Cardiac ventricle fibroblast (primary cell): ENCODE data around the gene MTG2. TPM values are rescaled to one million over a fixed set of nuclear protein-coding genes. Genes with fewer than 3 reads are reported as not detected.

Source experiments
- total RNA-seq: library from RNA; depleted of rRNA; stranded (reverse); fragments of >200 nt; gene quantifications from 2 replicates; pipeline ENCODE4 v1.2.3, GENCODE V29; 2015

MTG2 gene, protein sequence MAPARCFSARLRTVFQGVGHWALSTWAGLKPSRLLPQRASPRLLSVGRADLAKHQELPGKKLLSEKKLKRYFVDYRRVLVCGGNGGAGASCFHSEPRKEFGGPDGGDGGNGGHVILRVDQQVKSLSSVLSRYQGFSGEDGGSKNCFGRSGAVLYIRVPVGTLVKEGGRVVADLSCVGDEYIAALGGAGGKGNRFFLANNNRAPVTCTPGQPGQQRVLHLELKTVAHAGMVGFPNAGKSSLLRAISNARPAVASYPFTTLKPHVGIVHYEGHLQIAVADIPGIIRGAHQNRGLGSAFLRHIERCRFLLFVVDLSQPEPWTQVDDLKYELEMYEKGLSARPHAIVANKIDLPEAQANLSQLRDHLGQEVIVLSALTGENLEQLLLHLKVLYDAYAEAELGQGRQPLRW
- total RNA-seq: 15.7 and 18.7 TPM in 2 replicates

GRCh38 chr20:62182469-62183425 is at the start of gene MTG2:
MTG2 (plus strand) TSS chr20:62183028; CDS start chr20:62193421, 10,393 bp downstream.

GRCh38 chr20:62143081-62143956 is 39.5 kb upstream of the MTG2 start, which contains the start of the genes PSMA7 and SS18L1:
PSMA7 (minus strand) TSS chr20:62143394; CDS start chr20:62143303, 91 bp downstream.
SS18L1 (plus strand) TSS chr20:62143769; CDS start chr20:62143821, 52 bp downstream.

DNA sequence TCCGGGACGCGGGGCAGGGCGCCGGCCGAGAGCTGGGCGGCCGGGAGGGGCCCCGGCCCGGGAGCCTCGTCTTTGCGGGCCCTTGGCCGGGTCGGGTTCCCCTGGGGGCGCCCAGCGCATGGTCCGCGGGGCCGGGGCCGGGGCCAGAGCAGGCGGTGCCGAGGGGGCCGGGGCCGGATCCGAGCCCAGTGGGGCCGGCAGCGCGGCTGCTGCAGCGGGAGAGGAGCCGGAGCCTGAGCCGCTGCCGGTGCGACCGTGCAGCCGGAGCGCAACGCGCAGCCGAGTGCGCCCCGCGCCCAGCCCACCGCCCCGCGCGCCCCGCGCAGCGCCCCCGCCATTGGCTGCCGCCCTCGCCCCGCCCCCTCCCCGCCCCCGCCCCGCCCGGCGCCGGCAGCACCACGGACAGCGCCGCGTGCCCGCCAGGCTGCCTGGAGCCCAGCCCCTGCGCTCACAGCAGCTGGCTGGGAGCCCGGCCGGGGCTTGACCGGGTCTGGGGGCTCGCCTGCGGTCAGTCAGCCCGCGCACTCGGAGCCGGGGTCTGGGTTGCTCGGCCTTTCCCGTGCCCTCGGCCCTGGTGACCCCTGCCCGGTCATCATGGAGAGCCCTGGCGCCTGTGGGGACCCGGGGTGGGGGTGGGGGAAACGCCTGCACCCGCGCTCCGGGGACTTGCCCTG is 37.3 kb downstream of the MTG2 start, which contains the start of gene HRH3:
Gene HRH3, minus strand, starts transcription at position 287 of the 674 bp plus-strand sequence. CDS start 308 bp downstream, outside the sequence.

GRCh38 chr20:62237801-62238568 is 55.2 kb downstream of the MTG2 start, which contains the start of gene OSBPL2:
OSBPL2 (plus strand) TSS chr20:62238521; CDS start chr20:62256185, 17,664 bp downstream.

Other genes starting within 250 kb of the MTG2 start
- gene TAF4, start 117.1 kb upstream of the MTG2 start, total RNA-seq: 7.1 and 17.7 TPM in 2 replicates
- 21.9 and 24.3 TPM in 2 replicates for gene LSM14B, start 60.6 kb upstream of the MTG2 start, total RNA-seq
- 245 and 254 TPM in 2 replicates for gene PSMA7, start 39.6 kb upstream of the MTG2 start, total RNA-seq
- gene SS18L1, start 39.3 kb upstream of the MTG2 start, total RNA-seq: 3.6 and 9.2 TPM in 2 replicates
- not detected in 2 replicates for gene HRH3, start 37.2 kb downstream of the MTG2 start, total RNA-seq
- gene OSBPL2, start 55.5 kb downstream of the MTG2 start, total RNA-seq: 16.1 and 17.8 TPM in 2 replicates
- 83.4 and 101 TPM in 2 replicates for gene ADRM1, start 120.0 kb downstream of the MTG2 start, total RNA-seq
- 40.0 and 48.2 TPM in 2 replicates for gene LAMA5, start 184.3 kb downstream of the MTG2 start, total RNA-seq
- 1,397 and 2,524 TPM in 2 replicates for gene RPS21, start 204.1 kb downstream of the MTG2 start, total RNA-seq
- gene CABLES2, start 224.3 kb downstream of the MTG2 start, total RNA-seq: 3.6 TPM in 2 replicates
- not detected in 2 replicates for gene RBBP8NL, start 244.5 kb downstream of the MTG2 start, total RNA-seq